Liver (tissue), 3 donors: ENCODE data around the gene ACRV1.

Experiments used
- EGR1 ChIP-seq, 2 donors: IDR thresholded peaks; 2 replicates each; pipeline ENCODE4 v1.6.1; 2016 to 2018; ENCODE audit warnings: antibody characterized with exemption in 2 of 2, low read depth in 2 of 2
- FOXA2 ChIP-seq: IDR thresholded peaks from 2 replicates; pipeline ENCODE4 v1.6.1; 2016; ENCODE audit warnings: antibody characterized with exemption
- JUND ChIP-seq, 2 donors: IDR thresholded peaks; 2 replicates each; pipeline ENCODE4 v1.6.1; 2016; ENCODE audit warnings: antibody characterized with exemption in 2 of 2
- RAD21 ChIP-seq, 2 donors: IDR thresholded peaks; 2 replicates each; pipeline ENCODE4 v1.6.1; 2016; ENCODE audit warnings: antibody characterized with exemption in 2 of 2, mild to moderate bottlenecking in 2 of 2
- SP1 ChIP-seq: IDR thresholded peaks from 2 replicates; pipeline ENCODE4 v1.6.1; 2018; ENCODE audit warnings: antibody characterized with exemption, mild to moderate bottlenecking
- TAF1 ChIP-seq: conservative IDR thresholded peaks from 2 replicates; pipeline ENCODE4 v1.6.1; 2016; ENCODE audit warnings: antibody characterized with exemption, mild to moderate bottlenecking
- TF ChIP-seq, protein P1 (sequence below): fragments of 150-350 bp; IDR thresholded peaks from 2 replicates; pipeline ENCODE4 v1.5.1; 2017; ENCODE audit warnings: improper control_type of control experiment, low read depth, low read length; ENCODE audit not compliant: missing input control
- TF ChIP-seq, protein P2 (sequence below): IDR thresholded peaks from 2 replicates; pipeline ENCODE4 v1.6.1; 2016; ENCODE audit warnings: antibody characterized with exemption
- TF ChIP-seq, protein P3 (sequence below): IDR thresholded peaks from 2 replicates; pipeline ENCODE4 v1.6.1; 2016; ENCODE audit warnings: antibody characterized with exemption
- TF ChIP-seq, protein P4 (sequence below): IDR thresholded peaks from 2 replicates; pipeline ENCODE4 v1.6.1; 2016; ENCODE audit warnings: antibody characterized with exemption, mild to moderate bottlenecking
- donor health status: healthy.
- donor health status: healthy.

DNA sequence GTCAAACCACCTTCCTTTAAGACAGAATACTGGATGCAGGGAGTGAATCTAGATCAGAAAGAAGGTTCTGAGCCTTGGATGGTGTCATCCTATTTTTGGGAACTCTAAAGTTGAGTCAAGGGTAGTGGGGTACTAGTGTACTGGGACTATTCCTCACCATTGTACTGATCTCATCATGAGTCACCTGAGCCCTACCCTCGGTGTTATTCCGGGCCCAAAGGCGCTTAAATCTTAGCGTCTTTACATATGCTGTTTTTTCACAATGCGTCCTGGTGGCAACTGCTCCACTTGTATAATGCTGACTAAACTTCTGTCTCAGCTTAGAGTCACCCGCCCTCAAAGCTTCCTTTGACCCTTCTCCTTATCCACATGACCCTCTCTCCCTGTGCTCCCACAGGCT, 40.1 kb upstream of the ACRV1 start:
- TF ChIP-seq, protein P1, sequence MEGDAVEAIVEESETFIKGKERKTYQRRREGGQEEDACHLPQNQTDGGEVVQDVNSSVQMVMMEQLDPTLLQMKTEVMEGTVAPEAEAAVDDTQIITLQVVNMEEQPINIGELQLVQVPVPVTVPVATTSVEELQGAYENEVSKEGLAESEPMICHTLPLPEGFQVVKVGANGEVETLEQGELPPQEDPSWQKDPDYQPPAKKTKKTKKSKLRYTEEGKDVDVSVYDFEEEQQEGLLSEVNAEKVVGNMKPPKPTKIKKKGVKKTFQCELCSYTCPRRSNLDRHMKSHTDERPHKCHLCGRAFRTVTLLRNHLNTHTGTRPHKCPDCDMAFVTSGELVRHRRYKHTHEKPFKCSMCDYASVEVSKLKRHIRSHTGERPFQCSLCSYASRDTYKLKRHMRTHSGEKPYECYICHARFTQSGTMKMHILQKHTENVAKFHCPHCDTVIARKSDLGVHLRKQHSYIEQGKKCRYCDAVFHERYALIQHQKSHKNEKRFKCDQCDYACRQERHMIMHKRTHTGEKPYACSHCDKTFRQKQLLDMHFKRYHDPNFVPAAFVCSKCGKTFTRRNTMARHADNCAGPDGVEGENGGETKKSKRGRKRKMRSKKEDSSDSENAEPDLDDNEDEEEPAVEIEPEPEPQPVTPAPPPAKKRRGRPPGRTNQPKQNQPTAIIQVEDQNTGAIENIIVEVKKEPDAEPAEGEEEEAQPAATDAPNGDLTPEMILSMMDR: no peak
- TF ChIP-seq TAF1 (no peak), SP1 (no peak), EGR1 (IDR thresholded peaks at IDR 0.05; ENCODE audit: low read depth in 2 of 2) (no peak), JUND (IDR thresholded peaks at IDR 0.05) (no peak), RAD21 (IDR thresholded peaks at IDR 0.05) (no peak), FOXA2 (no peak)
- TF ChIP-seq, protein P2, sequence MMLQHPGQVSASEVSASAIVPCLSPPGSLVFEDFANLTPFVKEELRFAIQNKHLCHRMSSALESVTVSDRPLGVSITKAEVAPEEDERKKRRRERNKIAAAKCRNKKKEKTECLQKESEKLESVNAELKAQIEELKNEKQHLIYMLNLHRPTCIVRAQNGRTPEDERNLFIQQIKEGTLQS: no peak
- TF ChIP-seq, protein P3, sequence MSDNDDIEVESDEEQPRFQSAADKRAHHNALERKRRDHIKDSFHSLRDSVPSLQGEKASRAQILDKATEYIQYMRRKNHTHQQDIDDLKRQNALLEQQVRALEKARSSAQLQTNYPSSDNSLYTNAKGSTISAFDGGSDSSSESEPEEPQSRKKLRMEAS: no peak
- TF ChIP-seq, protein P4, sequence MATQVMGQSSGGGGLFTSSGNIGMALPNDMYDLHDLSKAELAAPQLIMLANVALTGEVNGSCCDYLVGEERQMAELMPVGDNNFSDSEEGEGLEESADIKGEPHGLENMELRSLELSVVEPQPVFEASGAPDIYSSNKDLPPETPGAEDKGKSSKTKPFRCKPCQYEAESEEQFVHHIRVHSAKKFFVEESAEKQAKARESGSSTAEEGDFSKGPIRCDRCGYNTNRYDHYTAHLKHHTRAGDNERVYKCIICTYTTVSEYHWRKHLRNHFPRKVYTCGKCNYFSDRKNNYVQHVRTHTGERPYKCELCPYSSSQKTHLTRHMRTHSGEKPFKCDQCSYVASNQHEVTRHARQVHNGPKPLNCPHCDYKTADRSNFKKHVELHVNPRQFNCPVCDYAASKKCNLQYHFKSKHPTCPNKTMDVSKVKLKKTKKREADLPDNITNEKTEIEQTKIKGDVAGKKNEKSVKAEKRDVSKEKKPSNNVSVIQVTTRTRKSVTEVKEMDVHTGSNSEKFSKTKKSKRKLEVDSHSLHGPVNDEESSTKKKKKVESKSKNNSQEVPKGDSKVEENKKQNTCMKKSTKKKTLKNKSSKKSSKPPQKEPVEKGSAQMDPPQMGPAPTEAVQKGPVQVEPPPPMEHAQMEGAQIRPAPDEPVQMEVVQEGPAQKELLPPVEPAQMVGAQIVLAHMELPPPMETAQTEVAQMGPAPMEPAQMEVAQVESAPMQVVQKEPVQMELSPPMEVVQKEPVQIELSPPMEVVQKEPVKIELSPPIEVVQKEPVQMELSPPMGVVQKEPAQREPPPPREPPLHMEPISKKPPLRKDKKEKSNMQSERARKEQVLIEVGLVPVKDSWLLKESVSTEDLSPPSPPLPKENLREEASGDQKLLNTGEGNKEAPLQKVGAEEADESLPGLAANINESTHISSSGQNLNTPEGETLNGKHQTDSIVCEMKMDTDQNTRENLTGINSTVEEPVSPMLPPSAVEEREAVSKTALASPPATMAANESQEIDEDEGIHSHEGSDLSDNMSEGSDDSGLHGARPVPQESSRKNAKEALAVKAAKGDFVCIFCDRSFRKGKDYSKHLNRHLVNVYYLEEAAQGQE: no peak
